Embryonic facial prominence (tissue), 1 donor: ENCODE results near the gene RTN4RL2.

Source experiments
- DNase-seq: peaks from one replicate; pipeline ENCODE4 v3.0.0-alpha.2; 2016; ENCODE audit errors: extremely low spot score

RTN4RL2 gene

GRCh38 chr11:57460022-57460757 is at the start of gene RTN4RL2:
Gene RTN4RL2, plus strand, starts transcription at chr11:57460528. Its CDS starts 338 bp downstream, at chr11:57460866.
- DNase-seq = no peak

DNA sequence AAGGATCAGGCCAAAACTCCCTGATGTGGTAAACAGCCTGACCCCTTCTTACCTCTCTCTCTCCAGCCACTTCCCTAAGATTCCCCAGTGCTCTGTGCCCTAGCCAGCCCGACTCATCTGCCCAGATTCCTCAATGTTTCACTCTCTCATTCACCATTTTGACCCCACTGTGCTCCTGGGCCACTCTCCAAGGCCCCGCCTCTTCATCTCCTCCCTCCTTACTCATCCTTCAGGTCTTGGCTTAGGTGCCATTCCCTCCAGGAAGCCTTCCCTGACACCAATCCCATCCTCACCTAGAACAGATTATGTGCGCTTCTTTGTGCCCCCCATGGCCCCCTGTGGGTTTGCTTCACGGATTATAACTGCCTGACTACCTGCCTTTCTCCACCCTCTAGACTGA is 46.6 kb upstream of the RTN4RL2 start:
- no peak for DNase-seq

DNA sequence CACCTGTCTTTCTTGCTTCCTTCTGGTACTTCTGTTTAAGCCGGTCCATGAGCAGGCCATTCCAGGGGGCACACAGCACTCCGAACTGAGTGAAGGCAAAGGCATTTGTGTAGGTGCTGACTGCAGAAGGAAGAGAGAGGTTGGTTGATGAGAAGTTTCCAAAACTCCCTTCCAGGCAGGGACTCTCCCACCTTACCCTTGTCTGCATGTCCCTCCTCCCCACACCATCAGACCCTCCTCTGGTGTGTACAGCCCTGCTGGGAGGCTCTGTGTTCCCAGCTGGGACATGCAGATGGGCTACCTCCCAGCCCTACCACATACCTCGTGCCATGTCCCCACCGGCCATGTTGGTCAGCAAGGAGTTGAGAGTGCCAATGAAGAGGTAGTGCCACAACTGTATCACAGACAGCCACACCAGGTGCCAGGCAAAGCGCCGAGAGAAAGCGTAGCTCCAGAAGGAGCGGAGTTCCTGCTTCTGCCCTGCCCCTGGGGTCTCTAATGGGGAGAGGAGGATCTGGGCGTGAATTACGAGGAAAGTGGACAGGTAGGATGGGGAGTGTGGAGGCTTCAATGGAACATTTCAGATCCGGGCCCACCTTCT is 45.6 kb upstream of the RTN4RL2 start:
- DNase-seq = no peak

GRCh38 chr11:57416436-57416835 is 43.9 kb upstream of the RTN4RL2 start:
- no peak for DNase-seq

GRCh38 chr11:57417056-57417455 is 43.3 kb upstream of the RTN4RL2 start:
- DNase-seq = no peak

DNA sequence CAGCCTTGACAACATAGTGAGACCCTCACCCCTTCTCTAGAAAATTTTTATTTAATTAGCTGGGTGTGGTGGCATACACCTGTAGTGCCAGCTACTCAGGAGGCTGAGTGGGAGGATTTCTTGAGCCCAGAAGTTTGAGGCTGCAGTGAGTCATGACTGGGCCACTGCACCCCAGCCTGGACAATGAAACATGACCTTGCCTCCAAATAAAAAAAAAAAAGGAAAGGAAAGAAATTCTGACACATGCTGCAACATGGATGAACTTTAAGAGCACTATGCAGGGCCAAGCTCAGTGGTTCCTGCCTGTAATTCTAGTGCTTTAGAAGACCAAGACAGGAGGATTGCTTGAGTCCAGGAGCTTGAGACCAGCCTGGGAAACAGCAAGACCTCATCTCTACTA is 42.2 kb upstream of the RTN4RL2 start:
- DNase-seq = no peak

GRCh38 chr11:57419146-57419545 is 41.2 kb upstream of the RTN4RL2 start:
- DNase-seq = no peak

DNA sequence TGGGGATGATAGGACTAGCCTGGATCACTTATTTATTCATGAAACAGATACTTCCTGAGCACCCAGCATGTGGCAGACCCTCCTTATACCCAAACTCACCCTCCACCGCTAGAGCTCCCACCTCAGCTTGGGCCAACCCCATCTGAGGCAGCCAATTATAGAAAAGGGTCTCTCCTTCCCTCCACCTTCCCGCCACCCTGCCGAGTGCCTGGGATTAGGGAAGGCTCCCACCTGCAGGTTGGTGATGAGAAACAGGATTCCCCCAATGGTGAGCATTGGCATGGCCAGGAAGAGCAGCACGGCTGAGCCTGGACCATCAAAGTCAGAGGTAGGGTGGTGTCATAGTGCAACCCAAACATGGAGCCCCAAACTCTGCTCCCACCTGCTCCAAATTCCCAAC is 39.3 kb upstream of the RTN4RL2 start:
- DNase-seq = no peak

DNA sequence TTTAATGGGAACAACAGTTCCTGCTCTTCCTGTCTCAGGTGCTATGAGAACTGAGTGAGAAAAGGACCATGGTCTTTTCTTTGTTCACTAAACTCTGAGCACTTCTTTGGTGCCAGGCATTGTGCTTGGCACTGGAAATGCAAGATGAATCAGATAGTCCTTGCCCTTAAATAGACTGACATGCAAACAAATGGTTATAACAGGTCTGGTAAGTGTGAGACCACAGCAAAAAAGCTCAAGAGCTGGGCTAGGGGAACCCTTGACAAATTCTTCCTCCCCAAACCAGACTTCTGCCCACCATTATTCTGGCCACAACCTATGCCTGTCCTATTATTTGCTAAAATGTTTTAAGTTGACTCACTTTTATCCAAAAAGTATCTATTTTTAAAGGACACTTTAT is 38.5 kb upstream of the RTN4RL2 start:
- no peak for DNase-seq

DNA sequence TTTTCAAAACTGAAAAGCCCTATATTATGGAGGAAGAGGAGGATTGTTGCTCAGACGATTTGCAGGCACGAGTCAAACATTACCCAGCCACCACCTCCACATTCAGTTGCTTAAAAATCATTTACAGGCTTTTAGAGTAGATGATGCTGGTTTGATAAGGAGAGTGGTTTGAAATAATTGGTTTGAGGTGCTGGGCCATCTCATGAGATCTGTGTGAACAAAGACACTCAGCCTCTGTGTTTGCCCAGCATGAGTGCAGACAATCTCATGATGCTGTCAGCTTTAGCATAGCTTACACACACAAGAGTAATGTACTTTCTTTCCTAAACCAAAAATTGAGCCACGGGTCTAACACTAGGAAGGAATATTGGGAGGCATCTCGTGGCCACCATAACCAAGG is 37.7 kb upstream of the RTN4RL2 start:
- no peak for DNase-seq

DNA sequence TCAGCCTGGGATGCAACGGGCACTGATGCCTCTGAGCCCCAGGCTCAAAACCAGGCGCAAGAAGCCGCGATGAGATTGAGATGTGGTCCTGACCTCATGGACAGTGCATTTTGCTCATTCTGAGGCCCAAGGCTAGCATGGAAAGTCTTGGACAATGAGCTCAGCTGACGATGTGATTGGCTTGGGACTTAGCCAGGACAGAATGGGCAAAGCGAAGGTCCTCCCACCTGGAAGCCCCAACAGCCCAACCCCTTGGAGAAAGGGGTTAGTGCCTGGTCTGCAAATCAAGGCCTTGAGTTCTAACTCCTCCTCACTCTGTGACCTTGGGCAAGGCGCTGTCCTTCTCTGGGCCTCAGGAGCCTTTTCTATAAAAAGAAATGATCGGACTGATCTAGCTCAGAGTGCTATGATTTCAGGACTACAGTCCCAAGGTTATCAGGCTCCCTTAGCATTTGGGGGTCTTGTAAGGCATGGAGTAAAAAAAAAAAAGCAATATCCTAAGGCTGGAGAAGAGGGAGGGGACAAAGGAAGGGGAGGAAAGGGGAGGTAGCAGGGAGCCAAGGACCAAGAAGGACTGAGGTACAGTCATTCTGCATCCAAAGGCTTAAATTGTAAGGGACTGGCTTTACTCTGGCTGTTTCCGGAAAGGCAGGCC is 36.1 kb upstream of the RTN4RL2 start:
- no peak for DNase-seq

GRCh38 chr11:57424792-57425564 is 35.4 kb upstream of the RTN4RL2 start:
- no peak for DNase-seq

GRCh38 chr11:57425565-57426438 is 34.5 kb upstream of the RTN4RL2 start:
- DNase-seq = no peak

- no peak for DNase-seq
Measured at GRCh38 chr11:57426439-57426928, 33.8 kb upstream of the RTN4RL2 start.

DNA sequence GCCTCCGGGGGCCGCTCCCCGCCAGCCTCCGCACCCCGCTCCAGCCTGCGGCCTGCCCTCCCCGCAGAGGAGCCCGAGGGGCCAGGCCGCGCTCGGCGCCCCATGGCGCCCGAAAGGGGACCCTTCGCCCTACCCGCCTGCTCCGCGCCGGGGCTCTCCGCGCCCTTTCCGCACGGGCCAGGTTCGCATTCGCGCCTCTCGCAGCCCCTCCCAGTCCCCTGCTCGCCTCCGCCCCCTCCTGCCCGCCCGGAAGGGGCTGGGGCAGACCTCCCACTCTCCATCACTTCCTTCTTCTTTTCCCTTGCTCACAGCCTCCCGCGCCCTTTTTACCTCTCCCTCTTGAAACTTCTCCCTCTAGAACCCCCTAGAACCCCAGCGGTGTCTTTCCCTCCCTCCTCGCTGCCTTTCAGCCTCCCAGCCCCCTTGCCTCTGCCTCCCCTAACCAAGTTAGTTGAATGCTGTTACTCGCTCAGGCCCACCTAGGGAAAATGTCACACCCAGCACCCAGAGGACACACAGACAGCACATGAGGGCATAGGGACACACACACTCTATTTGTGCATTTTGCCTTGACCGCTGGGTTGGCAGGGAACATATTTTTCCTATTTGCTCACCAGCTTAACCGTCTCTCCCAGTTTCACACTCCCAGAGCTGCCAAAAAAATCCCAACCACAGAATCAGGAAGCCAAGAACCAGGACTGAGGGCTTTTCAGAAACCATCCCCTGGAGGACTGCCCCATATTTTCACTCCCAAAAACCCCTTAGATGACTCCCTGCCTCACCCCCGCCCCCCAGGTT is 33.2 kb upstream of the RTN4RL2 start, which contains the start of gene SLC43A3:
TSS of gene SLC43A3 (minus strand) at position 193 of the 798 bp plus-strand sequence. CDS start 949 bp downstream, outside the sequence.
- peak; percentile 59 for DNase-seq

DNA sequence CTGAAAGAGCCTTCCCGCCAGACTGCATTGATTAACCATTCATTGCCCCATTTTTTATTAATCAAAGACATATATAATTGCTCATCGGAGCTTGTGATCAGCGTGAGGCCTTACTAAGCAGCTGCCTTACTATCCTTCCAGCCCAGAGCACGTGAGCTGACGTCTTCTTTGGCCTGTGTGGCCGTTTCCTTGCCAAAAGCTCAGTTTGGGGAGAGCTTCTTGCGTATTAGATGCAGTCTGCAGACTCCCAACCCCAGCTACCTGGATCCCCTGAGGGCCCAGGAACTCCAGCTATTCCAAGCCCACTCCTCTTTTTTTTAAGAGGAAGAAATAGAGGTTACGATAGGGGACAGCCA is 32.6 kb upstream of the RTN4RL2 start:
- no peak for DNase-seq

DNA sequence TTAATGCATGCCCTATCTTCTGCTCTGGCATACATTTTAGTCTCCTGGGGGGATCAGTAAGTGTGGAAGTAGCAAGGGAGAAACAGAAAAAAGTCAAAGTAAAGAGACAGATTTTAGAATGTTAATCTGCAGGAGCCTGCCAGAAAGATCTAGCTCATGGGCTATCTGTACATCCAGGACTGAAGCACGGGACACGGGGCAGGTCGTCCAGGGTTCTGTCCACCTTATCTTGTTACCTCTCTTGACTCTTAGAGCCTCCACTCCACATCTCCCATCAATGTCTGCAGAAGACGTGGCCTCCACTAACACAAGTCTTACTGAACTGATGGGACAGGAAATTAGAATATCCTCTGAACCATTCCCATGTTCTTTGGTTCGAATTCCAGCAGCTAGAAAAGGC is 31.7 kb upstream of the RTN4RL2 start:
- no peak for DNase-seq

- no peak for DNase-seq
Measured at GRCh38 chr11:57429946-57430345, 30.4 kb upstream of the RTN4RL2 start.

GRCh38 chr11:57430952-57431351 is 29.4 kb upstream of the RTN4RL2 start:
- DNase-seq = no peak

GRCh38 chr11:57432149-57432561 is 28.2 kb upstream of the RTN4RL2 start:
- DNase-seq = no peak
